Endothelial cell of umbilical vein (primary cell): ENCODE data around the gene SRGAP1.

Experiments
- CTCF ChIP-seq, 2 donors: IDR thresholded peaks; 1 replicate in 1 of 2; 2 replicates in 1 of 2; pipeline ENCODE4 v1.5.1; 2011; ENCODE audit warnings: low read length in 2 of 2, mild to moderate bottlenecking in 2 of 2, moderate library complexity in 2 of 2, control low read depth in 1 of 2, inconsistent platforms in 1 of 2, low read depth in 1 of 2; ENCODE audit not compliant: insufficient read depth in 1 of 2; ENCODE audit errors: extremely low read depth in 1 of 2
- EZH2 ChIP-seq: IDR thresholded peaks from 2 replicates; pipeline ENCODE4 v1.6.1; 2012; ENCODE audit warnings: borderline replicate concordance, low read depth, mild to moderate bottlenecking, moderate library complexity, low read length, inconsistent platforms; ENCODE audit not compliant: severe bottlenecking
- GATA2 ChIP-seq: IDR thresholded peaks from 2 replicates; pipeline ENCODE4 v1.7.0; 2011; ENCODE audit warnings: low read depth, mild to moderate bottlenecking, moderate library complexity, mixed read lengths, low read length; ENCODE audit not compliant: insufficient read length, insufficient read depth
- MAX ChIP-seq: IDR thresholded peaks from 2 replicates; pipeline ENCODE4 v1.6.1; 2011; ENCODE audit not compliant: insufficient read depth, insufficient read length
- POLR2A ChIP-seq: IDR thresholded peaks from 2 replicates; pipeline ENCODE4 v1.6.1; 2012; ENCODE audit warnings: low read depth, mild to moderate bottlenecking, control low read depth, low read length
- POLR2AphosphoS5 ChIP-seq: IDR thresholded peaks from 2 replicates; pipeline ENCODE4 v1.6.1; 2012; ENCODE audit warnings: low read depth, mild to moderate bottlenecking, control low read depth, low read length, moderate library complexity; ENCODE audit not compliant: insufficient read depth

GRCh38 chr12:64102339-64102738 lies 257.8 kb downstream of the SRGAP1 start:
- TF ChIP-seq CTCF (IDR thresholded peaks at IDR 0.05; ENCODE audit: extremely low read depth in 1 of 2, insufficient read depth in 1 of 2, low read depth in 1 of 2, low read length in 2 of 2) (no peak), MAX (no peak), POLR2A (no peak), GATA2 (no peak), EZH2 (no peak), POLR2AphosphoS5 (no peak)
